Neuronal stem cell (in vitro differentiated cells): ENCODE data around the gene ESYT2.

Experiments
- DNase-seq: peaks from one replicate; pipeline ENCODE4 v3.0.0-alpha.2; 2013; ENCODE audit warnings: low spot score
- H2AFZ ChIP-seq: one replicate; pipeline ENCODE4 v1.6.1; 2013; ENCODE audit warnings: mild to moderate bottlenecking, low read length, inconsistent platforms
- H2AK5ac ChIP-seq: 2 replicates; pipeline ENCODE4 v1.6.1; 2013; ENCODE audit warnings: low read depth, mild to moderate bottlenecking, inconsistent platforms, low read length, moderate library complexity, mixed read lengths
- H2BK120ac ChIP-seq: 2 replicates; pipeline ENCODE4 v1.6.1; 2013; ENCODE audit warnings: low read depth, mild to moderate bottlenecking, inconsistent platforms, low read length, moderate library complexity, mixed read lengths
- H2BK12ac ChIP-seq: one replicate; pipeline ENCODE4 v1.6.1; 2013; ENCODE audit warnings: low read length, inconsistent platforms
- H2BK15ac ChIP-seq: 2 replicates; pipeline ENCODE4 v1.6.1; 2013; ENCODE audit warnings: mild to moderate bottlenecking, low read length, inconsistent platforms, mixed read lengths
- H2BK5ac ChIP-seq: one replicate; pipeline ENCODE4 v1.6.1; 2013; ENCODE audit warnings: inconsistent platforms, mild to moderate bottlenecking, low read length, moderate library complexity
- H3K14ac ChIP-seq: one replicate; pipeline ENCODE4 v1.6.1; 2013; ENCODE audit warnings: low read length, inconsistent platforms
- H3K18ac ChIP-seq: 2 replicates; pipeline ENCODE4 v1.6.1; 2013; ENCODE audit warnings: low read length, inconsistent platforms
- H3K23ac ChIP-seq: 2 replicates; pipeline ENCODE4 v1.6.1; 2013; ENCODE audit warnings: low read depth, mild to moderate bottlenecking, mixed read lengths, low read length, inconsistent platforms; ENCODE audit not compliant: poor library complexity
- H3K27ac ChIP-seq: replicated peaks from 3 replicates; pipeline ENCODE4 v1.5.1; 2013; ENCODE audit warnings: low read length, inconsistent platforms
- H3K27me3 ChIP-seq, 3 experiments: 2 replicates each; pipeline ENCODE4 v1.6.1; 2013; ENCODE audit warnings: low read length in 3 of 3, mild to moderate bottlenecking in 2 of 3, inconsistent platforms in 1 of 3, low read depth in 1 of 3, mixed read lengths in 1 of 3, moderate library complexity in 1 of 3; ENCODE audit not compliant: control insufficient read depth in 3 of 3, insufficient read depth in 3 of 3
- H3K36me3 ChIP-seq, 2 donors: replicated peaks in 1 of 2; 2 replicates each; pipeline ENCODE4 v1.6.1; 2013; ENCODE audit warnings: low read length in 2 of 2; ENCODE audit not compliant: control insufficient read depth in 2 of 2, insufficient read depth in 2 of 2
- H3K4ac ChIP-seq: 2 replicates; pipeline ENCODE4 v1.6.1; 2013; ENCODE audit warnings: inconsistent platforms, mild to moderate bottlenecking, low read length, moderate library complexity
- H3K4me1 ChIP-seq, 2 donors: 1 replicate in 1 of 2; 2 replicates in 1 of 2; pipeline ENCODE4 v1.6.1; 2013; ENCODE audit warnings: low read length in 2 of 2, low read depth in 1 of 2; ENCODE audit not compliant: control insufficient read depth in 2 of 2, insufficient read depth in 1 of 2
- H3K4me2 ChIP-seq: one replicate; pipeline ENCODE4 v1.6.1; 2013; ENCODE audit warnings: mild to moderate bottlenecking, low read length, inconsistent platforms; ENCODE audit not compliant: insufficient read depth, poor library complexity, severe bottlenecking
- H3K4me3 ChIP-seq, 2 donors: 2 replicates each; pipeline ENCODE4 v1.5.1; 2013; ENCODE audit warnings: low read length in 2 of 2, mild to moderate bottlenecking in 2 of 2, inconsistent platforms in 1 of 2, moderate library complexity in 1 of 2
- H3K79me1 ChIP-seq: one replicate; pipeline ENCODE4 v1.6.1; 2013; ENCODE audit warnings: low read depth, mild to moderate bottlenecking, inconsistent platforms, low read length, moderate library complexity
- H3K9ac ChIP-seq: one replicate; pipeline ENCODE4 v1.6.1; 2013; ENCODE audit warnings: mild to moderate bottlenecking, low read depth, low read length, inconsistent platforms; ENCODE audit not compliant: poor library complexity
- H3K9me3 ChIP-seq, 2 donors: replicated peaks in 1 of 2; 2 replicates each; pipeline versions ENCODE3 to v1.6.1; 2013; ENCODE audit warnings: low read length in 2 of 2, mild to moderate bottlenecking in 2 of 2, inconsistent platforms in 1 of 2, low read depth in 1 of 2, mixed read lengths in 1 of 2, moderate library complexity in 1 of 2; ENCODE audit not compliant: control insufficient read depth in 2 of 2, insufficient read depth in 1 of 2
- H4K8ac ChIP-seq: one replicate; pipeline ENCODE4 v1.6.1; 2013; ENCODE audit warnings: low read depth, mild to moderate bottlenecking, inconsistent platforms, low read length, moderate library complexity
- H4K91ac ChIP-seq: one replicate; pipeline ENCODE4 v1.6.1; 2013; ENCODE audit warnings: low read length, low read depth, mild to moderate bottlenecking, inconsistent platforms; ENCODE audit not compliant: poor library complexity
- WGBS, 2 donors: extraction: QIAGEN DNeasy Blood & Tissue Kit; methylation state at CpG; one replicate each; pipeline ENCODE4 v1.1.7; 2013; ENCODE audit warnings: missing lambda C conversion rate in 2 of 2, mixed read lengths in 1 of 2; ENCODE audit not compliant: insufficient read length in 2 of 2, insufficient replicate concordance in 1 of 2; ENCODE audit errors: extremely low coverage in 2 of 2; 5-methylcytosine and 5-hydroxymethylcytosine counted together

The ESYT2 gene

GRCh38 chr7:158783595-158783994, 45.7 kb downstream of the ESYT2 start:
- Histone ChIP-seq H3K4me1 (no peaks in the 10 kb centered on the region), H3K27me3 (no peaks in the 10 kb centered on the region), H3K18ac (peak overlapping the region; percentile 7), H3K4ac (no peak overlapping the region), H3K9me3 (peaks cover 0 to 15% of the 10 kb centered on the region in 2 donors), H3K14ac (no peak overlapping the region), H3K9ac (no peak overlapping the region), H3K4me3 (no peak overlapping the region), H4K8ac (no peak overlapping the region), H2AK5ac (no peak overlapping the region), H2BK5ac (no peak overlapping the region), H2AFZ (no peak overlapping the region), H3K4me2 (no peak overlapping the region), H2BK15ac (no peak overlapping the region), H4K91ac (no peak overlapping the region), H3K36me3 (peaks cover 24 to 47% of the 10 kb centered on the region in 2 donors), H2BK120ac (no peak overlapping the region), H3K79me1 (no peaks in the 10 kb centered on the region), H3K27ac (no peak overlapping the region), H3K23ac (no peak overlapping the region), H2BK12ac (no peak overlapping the region)
- no CpG with 5 or more reads among the region's 8 CpGs for WGBS, 2 donors
- no peak for DNase-seq

GRCh38 chr7:158782761-158783401, 46.4 kb downstream of the ESYT2 start:
- Histone ChIP-seq H3K36me3 (peaks cover 24 to 47% of the 10 kb centered on the region in 2 donors), H3K79me1 (no peaks in the 10 kb centered on the region), H4K8ac (no peak overlapping the region), H4K91ac (no peak overlapping the region), H2BK12ac (no peak overlapping the region), H2BK5ac (no peak overlapping the region), H3K9me3 (peaks cover 0 to 15% of the 10 kb centered on the region in 2 donors), H3K23ac (no peak overlapping the region), H3K27me3 (no peaks in the 10 kb centered on the region), H3K4ac (no peak overlapping the region), H3K18ac (no peak overlapping the region), H2BK15ac (no peak overlapping the region), H2AK5ac (no peak overlapping the region), H3K4me3 (no peak overlapping the region), H3K4me2 (no peak overlapping the region), H3K14ac (no peak overlapping the region), H3K9ac (no peak overlapping the region), H3K27ac (no peak overlapping the region), H2AFZ (no peak overlapping the region), H3K4me1 (no peaks in the 10 kb centered on the region), H2BK120ac (no peak overlapping the region)
- WGBS, 2 donors: no CpG with 5 or more reads among the region's 20 CpGs
- no peak for DNase-seq

GRCh38 chr7:158781974-158782664, 47.2 kb downstream of the ESYT2 start:
- Histone ChIP-seq H2BK12ac (no peak overlapping the region), H3K9ac (no peak overlapping the region), H4K8ac (no peak overlapping the region), H3K79me1 (no peaks in the 10 kb centered on the region), H3K4me2 (no peak overlapping the region), H2BK5ac (no peak overlapping the region), H4K91ac (no peak overlapping the region), H2BK15ac (no peak overlapping the region), H3K9me3 (peaks cover 0 to 15% of the 10 kb centered on the region in 2 donors), H3K4me1 (no peaks in the 10 kb centered on the region), H2BK120ac (no peak overlapping the region), H3K27ac (no peak overlapping the region), H2AK5ac (no peak overlapping the region), H3K23ac (no peak overlapping the region), H3K27me3 (no peaks in the 10 kb centered on the region), H3K4me3 (no peak overlapping the region), H2AFZ (no peak overlapping the region), H3K36me3 (peaks cover 24 to 47% of the 10 kb centered on the region in 2 donors), H3K4ac (no peak overlapping the region), H3K14ac (no peak overlapping the region), H3K18ac (no peak overlapping the region)
- no peak for DNase-seq
- 99 to 100% methylated on average over 6 to 11 of the region's 17 CpGs for WGBS, 2 donors

- Histone ChIP-seq H3K4me1 (no peaks in the 10 kb centered on the region), H2BK5ac (no peak overlapping the region), H3K18ac (no peak overlapping the region)
These were observed 47.9 kb downstream of the ESYT2 start for GRCh38 chr7:158781217-158781973.

More at GRCh38 chr7:158781217-158781973, 47.9 kb downstream of the ESYT2 start:
- H3K4ac ChIP-seq: no peak overlapping the region
- no peak overlapping the region for H4K91ac ChIP-seq
- peaks cover 24 to 44% of the 10 kb centered on the region in 2 donors for H3K36me3 ChIP-seq
- H2AK5ac ChIP-seq: no peak overlapping the region
- no peak overlapping the region for H3K9ac ChIP-seq
- no peak overlapping the region for H3K14ac ChIP-seq
- H3K79me1 ChIP-seq: no peaks in the 10 kb centered on the region
- H3K9me3 ChIP-seq: peaks cover 0 to 15% of the 10 kb centered on the region in 2 donors
- H3K27ac ChIP-seq: no peak overlapping the region
- no peak overlapping the region for H2AFZ ChIP-seq
- H2BK120ac ChIP-seq: no peak overlapping the region
- DNase-seq: no peak
- no peak overlapping the region for H3K4me2 ChIP-seq
- no peak overlapping the region for H3K23ac ChIP-seq
- no peak overlapping the region for H4K8ac ChIP-seq
- no peak overlapping the region for H3K4me3 ChIP-seq
- H2BK15ac ChIP-seq: no peak overlapping the region
- 100% methylated on average over 4 to 11 of the region's 23 CpGs for WGBS, 2 donors
- H3K27me3 ChIP-seq: no peaks in the 10 kb centered on the region
- no peak overlapping the region for H2BK12ac ChIP-seq
